GM20000 (cell line): ENCODE results near the gene ZFHX3.

ENCODE experiments used
- DNase-seq: peaks from one replicate; pipeline ENCODE4 v3.0.0; 2012; ENCODE audit warnings: low spot score
- TF ChIP-seq, protein P1 (sequence below): IDR thresholded peaks from 2 replicates; pipeline ENCODE4 v1.5.1; 2012; ENCODE audit warnings: mild to moderate bottlenecking, control low read depth; ENCODE audit errors: extremely low read depth, missing control alignments

The ZFHX3 gene

DNA sequence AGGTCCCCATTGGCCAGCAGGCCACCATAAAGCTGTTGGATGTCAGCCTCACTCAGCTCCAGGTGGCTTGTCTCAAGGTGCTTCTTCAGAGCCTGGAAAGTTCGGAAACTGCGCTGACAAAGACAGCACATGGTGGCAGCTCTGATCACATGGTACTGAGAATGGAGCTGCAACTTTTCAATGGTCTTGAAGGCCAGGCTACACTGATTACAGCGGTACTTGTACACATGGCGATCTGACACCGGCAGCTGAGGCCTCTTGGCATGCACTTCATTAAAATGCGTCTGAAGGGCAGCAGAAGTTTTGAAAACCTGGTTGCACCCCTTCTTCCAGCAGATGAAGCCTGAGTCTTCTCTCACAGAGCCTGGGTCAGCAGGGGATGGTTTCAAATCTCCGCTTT is 249.7 kb downstream of the ZFHX3 start:
- no peak for DNase-seq
- TF ChIP-seq, protein P1, sequence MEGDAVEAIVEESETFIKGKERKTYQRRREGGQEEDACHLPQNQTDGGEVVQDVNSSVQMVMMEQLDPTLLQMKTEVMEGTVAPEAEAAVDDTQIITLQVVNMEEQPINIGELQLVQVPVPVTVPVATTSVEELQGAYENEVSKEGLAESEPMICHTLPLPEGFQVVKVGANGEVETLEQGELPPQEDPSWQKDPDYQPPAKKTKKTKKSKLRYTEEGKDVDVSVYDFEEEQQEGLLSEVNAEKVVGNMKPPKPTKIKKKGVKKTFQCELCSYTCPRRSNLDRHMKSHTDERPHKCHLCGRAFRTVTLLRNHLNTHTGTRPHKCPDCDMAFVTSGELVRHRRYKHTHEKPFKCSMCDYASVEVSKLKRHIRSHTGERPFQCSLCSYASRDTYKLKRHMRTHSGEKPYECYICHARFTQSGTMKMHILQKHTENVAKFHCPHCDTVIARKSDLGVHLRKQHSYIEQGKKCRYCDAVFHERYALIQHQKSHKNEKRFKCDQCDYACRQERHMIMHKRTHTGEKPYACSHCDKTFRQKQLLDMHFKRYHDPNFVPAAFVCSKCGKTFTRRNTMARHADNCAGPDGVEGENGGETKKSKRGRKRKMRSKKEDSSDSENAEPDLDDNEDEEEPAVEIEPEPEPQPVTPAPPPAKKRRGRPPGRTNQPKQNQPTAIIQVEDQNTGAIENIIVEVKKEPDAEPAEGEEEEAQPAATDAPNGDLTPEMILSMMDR: no peak

DNA sequence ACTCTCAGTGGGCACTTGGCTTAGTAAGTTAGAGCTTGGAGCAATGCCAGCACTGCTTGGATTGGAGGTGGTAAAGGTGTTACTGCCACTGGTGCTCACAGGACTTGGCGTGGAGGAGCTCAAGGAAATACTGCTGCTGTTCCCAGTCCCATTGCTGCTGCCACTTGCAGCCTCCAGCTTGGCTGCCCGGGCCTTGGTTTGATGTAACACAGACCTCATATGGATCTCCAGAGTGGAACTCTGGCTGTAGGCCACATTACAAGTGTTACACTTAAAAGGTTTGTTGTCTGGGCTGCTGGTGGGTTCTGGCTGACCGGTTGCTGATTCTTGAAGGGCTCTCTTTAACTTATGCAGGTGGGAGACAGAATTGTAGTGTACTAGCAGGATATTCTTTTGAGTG is 250.3 kb downstream of the ZFHX3 start:
- DNase-seq: no peak
- TF ChIP-seq, protein P1: no peak

DNA sequence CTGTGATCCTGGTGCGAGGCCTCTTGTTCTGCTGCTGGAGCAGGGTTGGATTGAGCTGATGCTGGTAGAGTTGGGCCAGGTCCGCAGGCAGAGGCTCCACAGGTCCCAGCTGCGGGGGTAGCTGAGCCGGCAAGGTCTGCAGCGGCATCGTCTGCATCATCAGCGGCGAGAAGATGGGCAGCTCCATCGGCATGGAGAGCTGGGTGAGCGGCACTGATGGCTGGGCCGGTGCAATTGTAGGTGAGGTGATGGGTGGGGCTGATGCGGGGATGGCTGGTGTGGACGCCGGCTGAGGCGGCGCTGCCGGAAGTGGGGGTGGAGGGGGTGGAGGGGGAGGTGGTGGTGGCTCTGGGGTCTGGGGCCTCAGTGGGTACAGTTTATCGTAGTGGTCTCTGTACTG is 251.7 kb downstream of the ZFHX3 start:
- TF ChIP-seq, protein P1: no peak
- DNase-seq: no peak

DNA sequence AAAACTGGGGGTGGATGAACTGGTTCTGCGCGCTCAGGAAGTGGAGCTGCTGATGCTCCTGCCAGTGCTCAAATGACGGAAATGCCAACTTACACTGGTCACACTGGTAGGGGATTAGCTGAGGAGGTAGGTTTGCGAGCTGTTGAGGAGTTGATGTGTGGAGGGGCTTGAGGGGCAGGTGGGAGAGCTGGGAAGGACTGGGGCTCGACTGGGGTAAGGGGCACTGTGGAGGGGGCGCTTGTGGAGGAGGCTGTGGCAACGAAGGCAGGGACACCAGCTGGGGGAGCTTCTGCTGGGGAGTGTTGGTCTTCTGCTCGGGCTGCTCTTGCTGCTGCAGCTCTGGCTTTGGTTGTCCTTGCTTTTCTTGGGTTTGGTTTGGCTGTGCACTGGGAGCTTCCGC is 252.9 kb downstream of the ZFHX3 start:
- no peak for DNase-seq
- TF ChIP-seq, protein P1: no peak

DNA sequence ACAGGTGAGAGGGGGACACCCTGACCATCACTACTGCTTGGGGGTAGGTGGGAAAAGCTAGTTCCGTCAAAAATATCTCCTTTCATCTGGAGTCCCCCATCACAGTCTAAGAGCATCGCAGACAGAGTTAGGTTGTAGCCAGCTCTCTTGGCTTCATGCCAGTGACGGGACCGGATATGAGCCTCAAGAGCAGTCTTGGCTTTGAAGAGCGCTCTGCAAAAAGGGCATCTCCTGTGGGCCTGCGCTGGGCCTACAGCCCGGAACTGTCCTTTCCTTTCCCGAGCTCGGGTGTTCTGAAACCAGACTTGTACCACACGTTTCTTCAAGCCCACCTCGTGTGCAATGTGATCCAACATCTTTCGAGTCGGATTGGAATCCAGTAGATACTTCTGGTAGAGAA is 253.6 kb downstream of the ZFHX3 start:
- TF ChIP-seq, protein P1: no peak
- no peak for DNase-seq

DNA sequence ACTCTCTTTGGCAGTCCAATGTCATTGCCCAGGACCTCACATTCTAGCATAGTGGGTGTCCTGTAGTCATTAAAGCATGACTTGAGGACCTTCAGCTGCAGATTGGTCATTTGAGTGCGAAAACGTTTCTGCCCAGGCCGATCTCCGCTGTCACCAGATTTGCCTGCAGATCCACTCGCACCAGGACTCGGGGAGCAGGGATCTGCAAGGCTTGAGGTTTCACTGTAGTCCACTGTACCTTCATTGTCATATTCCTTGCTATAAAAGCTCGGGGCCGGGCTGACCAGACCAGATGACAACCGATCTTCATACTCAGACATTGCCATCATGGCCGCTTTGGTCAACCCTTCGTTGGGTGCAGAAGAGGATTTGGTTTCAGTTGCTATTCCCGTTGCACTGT is 254.2 kb downstream of the ZFHX3 start:
- TF ChIP-seq, protein P1: no peak
- no peak for DNase-seq

GRCh38 chr16:72793017-72793416 is 254.9 kb downstream of the ZFHX3 start:
- TF ChIP-seq, protein P1: no peak
- DNase-seq: no peak
